Epithelial cell of esophagus (primary cell): Measurements from ENCODE around the gene HS6ST3.
"Not testable (repeated sequence)": the region's sequence is repeated elsewhere in the genome, so short reads cannot be mapped to it uniquely, and the experiment has no call there.

Experiments used
- DNase-seq: peaks from one replicate; pipeline ENCODE4 v3.0.0; 2010; ENCODE audit warnings: low read depth
- H3K4me3 ChIP-seq: 2 replicates; pipeline ENCODE4 v1.5.1; 2011; ENCODE audit warnings: mild to moderate bottlenecking, low read length, control low read depth
- TF ChIP-seq, protein P1 (sequence below): IDR thresholded peaks from 2 replicates; pipeline ENCODE4 v1.5.1; 2011; ENCODE audit warnings: low read depth, mild to moderate bottlenecking, low read length, control low read depth, inconsistent platforms; ENCODE audit not compliant: insufficient read depth; ENCODE audit errors: missing control alignments

HS6ST3 gene

DNA sequence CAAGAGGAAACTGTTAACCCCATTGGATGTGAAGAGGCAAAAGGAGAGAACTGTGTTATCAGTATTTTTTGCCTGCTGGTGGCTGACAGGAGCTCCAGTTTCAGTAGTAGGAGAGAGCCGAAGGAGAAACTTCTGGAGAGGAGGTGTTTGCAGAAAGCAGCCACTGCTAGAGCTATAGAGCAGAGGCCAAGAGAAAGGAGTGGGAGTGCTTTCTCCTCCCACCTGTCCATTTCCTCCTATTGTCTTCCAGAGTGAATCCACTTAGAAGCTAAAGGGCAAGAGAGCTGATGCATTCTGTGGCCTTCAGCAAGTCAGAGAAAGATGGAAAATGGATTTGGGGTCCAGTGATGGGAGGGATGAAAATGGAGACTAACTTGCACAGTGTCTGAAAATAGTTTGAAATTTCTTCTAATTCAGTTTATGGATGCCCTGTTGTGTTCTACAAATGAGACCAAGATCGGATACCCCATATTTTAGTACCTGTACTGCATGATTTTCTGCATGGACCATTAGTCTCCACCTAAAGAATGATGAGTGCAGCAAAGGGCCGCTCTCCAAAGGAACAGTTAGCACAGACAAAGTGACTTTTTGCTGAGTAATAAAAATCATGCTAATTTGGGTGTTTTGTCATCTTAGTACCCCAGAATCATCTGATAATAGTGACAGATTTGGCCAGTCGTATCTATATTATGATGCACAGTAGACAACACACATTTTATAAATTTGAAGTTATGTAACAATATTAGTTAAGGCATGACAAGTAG is 10.7 kb downstream of the HS6ST3 start:
- no peak overlapping the region for H3K4me3 ChIP-seq
- no peak for DNase-seq
- TF ChIP-seq, protein P1, sequence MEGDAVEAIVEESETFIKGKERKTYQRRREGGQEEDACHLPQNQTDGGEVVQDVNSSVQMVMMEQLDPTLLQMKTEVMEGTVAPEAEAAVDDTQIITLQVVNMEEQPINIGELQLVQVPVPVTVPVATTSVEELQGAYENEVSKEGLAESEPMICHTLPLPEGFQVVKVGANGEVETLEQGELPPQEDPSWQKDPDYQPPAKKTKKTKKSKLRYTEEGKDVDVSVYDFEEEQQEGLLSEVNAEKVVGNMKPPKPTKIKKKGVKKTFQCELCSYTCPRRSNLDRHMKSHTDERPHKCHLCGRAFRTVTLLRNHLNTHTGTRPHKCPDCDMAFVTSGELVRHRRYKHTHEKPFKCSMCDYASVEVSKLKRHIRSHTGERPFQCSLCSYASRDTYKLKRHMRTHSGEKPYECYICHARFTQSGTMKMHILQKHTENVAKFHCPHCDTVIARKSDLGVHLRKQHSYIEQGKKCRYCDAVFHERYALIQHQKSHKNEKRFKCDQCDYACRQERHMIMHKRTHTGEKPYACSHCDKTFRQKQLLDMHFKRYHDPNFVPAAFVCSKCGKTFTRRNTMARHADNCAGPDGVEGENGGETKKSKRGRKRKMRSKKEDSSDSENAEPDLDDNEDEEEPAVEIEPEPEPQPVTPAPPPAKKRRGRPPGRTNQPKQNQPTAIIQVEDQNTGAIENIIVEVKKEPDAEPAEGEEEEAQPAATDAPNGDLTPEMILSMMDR = no peak

DNA sequence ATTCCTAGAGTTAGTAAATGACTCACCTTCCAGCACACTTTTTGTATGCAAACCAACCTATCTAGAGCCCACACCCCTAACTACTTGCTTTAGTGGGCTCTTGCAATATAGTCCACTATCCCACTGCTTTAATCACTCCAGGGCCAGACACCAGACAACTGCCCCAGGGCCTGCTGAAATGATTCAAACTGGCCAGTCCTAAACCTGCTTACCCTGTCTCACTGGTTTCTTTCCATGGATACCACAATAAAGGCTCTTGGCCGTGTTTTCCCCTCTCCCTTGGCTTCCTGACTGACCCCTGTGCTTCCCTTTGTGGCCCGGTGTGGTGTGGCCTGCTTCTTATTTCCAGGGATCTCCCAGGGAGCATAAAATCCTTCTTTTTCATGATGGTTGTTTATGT is 14.6 kb downstream of the HS6ST3 start:
- TF ChIP-seq, protein P1 = no peak
- DNase-seq = peak; percentile 55
- no peak overlapping the region for H3K4me3 ChIP-seq

DNA sequence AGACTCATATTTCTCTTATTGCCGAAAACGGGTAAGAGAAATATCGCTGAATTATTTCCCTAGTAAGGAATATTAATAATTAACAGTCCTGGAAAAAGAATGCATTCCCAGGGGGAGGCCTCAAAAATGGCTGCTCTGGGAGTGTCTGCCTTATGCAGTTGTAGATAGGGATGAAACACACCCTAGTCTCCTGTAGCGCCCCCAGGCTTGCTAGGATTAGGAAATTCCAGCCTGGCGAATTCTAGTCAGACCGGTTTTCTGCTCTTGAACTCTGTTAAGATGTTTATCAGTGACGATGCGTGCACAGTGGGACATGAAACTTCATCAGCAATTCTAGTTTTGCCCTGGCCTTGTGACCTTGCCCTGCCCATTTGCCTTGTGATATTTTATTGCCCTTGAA is 18.2 kb downstream of the HS6ST3 start:
- H3K4me3 ChIP-seq = not testable (repeated sequence)
- peak; percentile 6 for DNase-seq

DNA sequence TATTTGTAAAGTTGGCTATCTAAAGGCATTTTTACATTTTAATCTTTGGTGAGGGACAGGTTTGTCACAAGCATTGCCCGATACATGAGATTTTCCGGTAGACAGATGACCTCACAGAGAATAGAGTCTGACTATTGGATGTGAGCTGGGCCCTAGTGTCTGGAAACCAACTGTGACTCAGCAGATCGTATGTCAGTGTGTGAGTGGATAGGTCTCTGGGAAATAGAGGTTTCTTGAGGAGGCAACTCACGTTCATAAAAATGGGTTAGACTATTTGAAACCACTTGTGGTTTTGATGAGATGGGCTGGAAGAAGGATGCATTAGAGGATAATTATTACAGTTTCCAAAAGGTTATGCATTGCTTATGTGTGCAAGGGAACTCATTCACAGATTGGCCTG is 19.2 kb downstream of the HS6ST3 start:
- DNase-seq = no peak
- no peak overlapping the region for H3K4me3 ChIP-seq
- TF ChIP-seq, protein P1 = no peak

DNA sequence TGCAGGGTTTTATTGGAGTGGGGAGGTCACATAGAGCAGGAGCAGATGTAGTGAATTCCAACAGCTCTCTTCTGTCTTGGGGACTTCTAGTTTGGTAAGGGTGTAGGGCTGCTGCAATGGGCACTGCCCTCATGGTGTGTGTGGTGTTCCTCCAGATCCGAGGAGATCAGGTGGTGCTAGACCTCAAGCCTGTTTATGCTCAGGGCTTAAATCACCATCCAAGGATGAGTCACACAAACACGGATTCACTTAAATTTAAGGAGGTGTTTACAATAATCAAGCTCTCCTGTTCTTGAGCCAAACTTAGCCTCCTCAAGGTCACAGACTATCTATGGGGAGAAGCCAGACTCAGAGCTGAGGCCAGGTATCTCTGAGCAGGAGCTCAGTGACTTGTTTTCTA is 23.0 kb downstream of the HS6ST3 start:
- DNase-seq = peak; percentile 18
- TF ChIP-seq, protein P1 = no peak
- H3K4me3 ChIP-seq = no peak overlapping the region

DNA sequence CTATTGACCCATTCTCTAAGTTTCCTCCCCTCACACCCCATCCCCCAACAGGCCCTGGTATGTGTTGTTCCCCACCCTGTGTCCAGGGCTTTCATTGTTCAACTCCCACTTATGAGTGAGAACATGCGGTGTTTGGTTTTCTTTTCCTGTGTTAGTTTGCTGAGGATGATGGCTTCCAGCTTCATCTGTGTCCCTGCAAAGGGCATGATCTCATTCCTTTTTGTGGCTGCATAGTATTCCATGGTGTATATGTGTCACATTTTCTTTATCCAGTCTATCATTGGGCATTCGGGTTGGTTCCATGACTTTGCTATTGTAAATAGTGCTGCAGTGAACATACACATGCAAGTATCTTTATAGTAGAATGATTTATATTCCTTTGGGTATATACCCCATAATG is 25.5 kb downstream of the HS6ST3 start:
- not testable (repeated sequence) for H3K4me3 ChIP-seq, DNase-seq

DNA sequence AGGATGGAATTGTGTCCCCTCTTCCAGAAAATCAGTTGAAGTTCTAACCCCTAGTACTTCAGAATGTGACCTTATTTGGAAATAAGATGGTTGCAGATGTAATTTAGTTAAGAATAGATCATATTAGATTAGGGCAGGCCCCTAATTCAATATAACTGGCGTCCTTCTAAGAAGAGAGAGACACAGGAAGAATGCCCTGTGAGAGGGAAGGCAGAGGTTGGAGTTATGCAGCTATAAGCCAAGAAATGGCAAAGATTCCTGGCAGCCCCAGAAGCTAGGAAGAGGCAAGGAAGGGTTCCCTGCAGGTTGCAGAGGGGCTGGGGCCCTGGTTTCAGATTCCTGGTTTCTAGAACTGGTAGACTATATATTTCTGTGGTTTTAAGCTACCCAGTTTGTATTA is 30.0 kb downstream of the HS6ST3 start:
- no peak overlapping the region for H3K4me3 ChIP-seq
- DNase-seq = no peak
- TF ChIP-seq, protein P1 = no peak

DNA sequence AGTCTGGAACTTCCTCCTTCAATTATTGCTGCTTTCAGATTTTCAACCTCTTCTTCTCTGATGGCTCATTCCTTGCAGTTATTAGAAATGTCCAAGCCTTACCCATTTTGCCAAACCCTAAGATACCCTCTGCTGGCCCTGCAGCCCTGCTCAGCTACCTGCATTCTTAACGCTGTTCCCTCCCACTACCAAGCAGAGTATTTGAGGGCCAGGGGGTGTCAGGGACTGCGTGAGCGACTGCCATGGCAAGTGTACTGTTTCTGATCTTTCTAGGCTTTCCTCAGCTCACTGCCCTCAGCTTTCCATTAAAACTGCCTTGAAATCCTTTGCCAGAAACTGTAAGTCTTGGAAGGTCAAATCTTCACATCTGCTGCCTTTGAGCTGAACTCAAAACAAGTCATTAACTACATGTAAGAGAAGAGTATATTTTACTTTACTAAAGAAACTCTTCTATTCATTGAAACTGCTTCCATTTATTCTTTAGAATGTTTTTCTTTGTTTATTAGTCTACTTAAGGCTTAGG is 41.0 kb downstream of the HS6ST3 start:
- H3K4me3 ChIP-seq = no peak overlapping the region
- no peak for DNase-seq
- TF ChIP-seq, protein P1 = no peak
